ENCODE measurements around the gene ATP23. TPM values are rescaled to one million over a fixed set of nuclear protein-coding genes. Genes with fewer than 3 reads are reported as not detected.

The ATP23 gene
- total RNA-seq, 1 donor from 2014 or later = 3.4 TPM

GRCh38 chr12:57934819-57935218 is 6.5 kb upstream of the ATP23 start:
- Histone ChIP-seq H3K79me2 (ENCODE audit: insufficient read depth, low read length) (no peaks in the 10 kb centered on the region), H3K27ac (ENCODE audit: low read depth, low read length) (no peak overlapping the region), H3K27me3 (ENCODE audit: insufficient read depth, low read length) (no peaks in the 10 kb centered on the region), H2AFZ (ENCODE audit: low read depth, low read length) (no peak overlapping the region), H3K9me3 (ENCODE audit: insufficient read depth, low read depth, low read length) (no peaks in the 10 kb centered on the region), H3K36me3 (ENCODE audit: insufficient read depth, low read length) (no peaks in the 10 kb centered on the region), H3K4me2 (ENCODE audit: low read length) (peak overlapping the region; percentile 90), H3K9ac (ENCODE audit: low read length) (no peak overlapping the region), H3K4me1 (ENCODE audit: insufficient read depth, low read length) (no peaks in the 10 kb centered on the region), H4K20me1 (ENCODE audit: insufficient read depth, low read length) (no peaks in the 10 kb centered on the region), H3K4me3 (ENCODE audit: insufficient read depth, low read depth, low read length) (no peak overlapping the region)
- DNase-seq (ENCODE audit: low read depth) = no peak
- no peak for TF ChIP-seq EZH2 (IDR thresholded peaks at IDR 0.05; ENCODE audit: insufficient read depth, low read length)
- TF ChIP-seq, protein P1, sequence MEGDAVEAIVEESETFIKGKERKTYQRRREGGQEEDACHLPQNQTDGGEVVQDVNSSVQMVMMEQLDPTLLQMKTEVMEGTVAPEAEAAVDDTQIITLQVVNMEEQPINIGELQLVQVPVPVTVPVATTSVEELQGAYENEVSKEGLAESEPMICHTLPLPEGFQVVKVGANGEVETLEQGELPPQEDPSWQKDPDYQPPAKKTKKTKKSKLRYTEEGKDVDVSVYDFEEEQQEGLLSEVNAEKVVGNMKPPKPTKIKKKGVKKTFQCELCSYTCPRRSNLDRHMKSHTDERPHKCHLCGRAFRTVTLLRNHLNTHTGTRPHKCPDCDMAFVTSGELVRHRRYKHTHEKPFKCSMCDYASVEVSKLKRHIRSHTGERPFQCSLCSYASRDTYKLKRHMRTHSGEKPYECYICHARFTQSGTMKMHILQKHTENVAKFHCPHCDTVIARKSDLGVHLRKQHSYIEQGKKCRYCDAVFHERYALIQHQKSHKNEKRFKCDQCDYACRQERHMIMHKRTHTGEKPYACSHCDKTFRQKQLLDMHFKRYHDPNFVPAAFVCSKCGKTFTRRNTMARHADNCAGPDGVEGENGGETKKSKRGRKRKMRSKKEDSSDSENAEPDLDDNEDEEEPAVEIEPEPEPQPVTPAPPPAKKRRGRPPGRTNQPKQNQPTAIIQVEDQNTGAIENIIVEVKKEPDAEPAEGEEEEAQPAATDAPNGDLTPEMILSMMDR (IDR thresholded peaks at IDR 0.05; ENCODE audit: insufficient read depth, low read depth, low read length) = no peak
- Mint-ChIP-seq H3K27ac (ENCODE audit: unreplicated experiment) (no peak overlapping the region), H3K4me3 (ENCODE audit: unreplicated experiment) (peak overlapping the region; percentile 98), H3K9me3 (ENCODE audit: unreplicated experiment) (no peaks in the 10 kb centered on the region), H3K27me3 (ENCODE audit: low read depth, unreplicated experiment) (no peaks in the 10 kb centered on the region), H3K4me1 (ENCODE audit: low read depth, unreplicated experiment) (peaks cover 1% of the 10 kb centered on the region), H3K36me3 (ENCODE audit: low read depth, unreplicated experiment) (no peaks in the 10 kb centered on the region)
- FAIRE-seq = no peak

GRCh38 chr12:57935331-57935730 is 6.0 kb upstream of the ATP23 start:
- Mint-ChIP-seq H3K27me3 (ENCODE audit: low read depth, unreplicated experiment) (no peaks in the 10 kb centered on the region), H3K4me3 (ENCODE audit: unreplicated experiment) (peak overlapping the region; percentile 98), H3K4me1 (ENCODE audit: low read depth, unreplicated experiment) (peaks cover 1% of the 10 kb centered on the region), H3K36me3 (ENCODE audit: low read depth, unreplicated experiment) (no peaks in the 10 kb centered on the region), H3K27ac (ENCODE audit: unreplicated experiment) (peak overlapping the region; percentile 98), H3K9me3 (ENCODE audit: unreplicated experiment) (no peaks in the 10 kb centered on the region)
- no peak for FAIRE-seq
- no peak for DNase-seq (ENCODE audit: low read depth)
- peak overlapping the region; percentile 82 for H3K9ac ChIP-seq (ENCODE audit: low read length)
- no peaks in the 10 kb centered on the region for H3K36me3 ChIP-seq (ENCODE audit: insufficient read depth, low read length)
- TF ChIP-seq, protein P1 (IDR thresholded peaks at IDR 0.05; ENCODE audit: insufficient read depth, low read depth, low read length) = no peak
- H3K4me1 ChIP-seq (ENCODE audit: insufficient read depth, low read length) = no peaks in the 10 kb centered on the region
- no peaks in the 10 kb centered on the region for H4K20me1 ChIP-seq (ENCODE audit: insufficient read depth, low read length)
- no peaks in the 10 kb centered on the region for H3K27me3 ChIP-seq (ENCODE audit: insufficient read depth, low read length)
- no peaks in the 10 kb centered on the region for H3K79me2 ChIP-seq (ENCODE audit: insufficient read depth, low read length)
- peak overlapping the region; percentile 78 for H3K4me3 ChIP-seq (ENCODE audit: insufficient read depth, low read depth, low read length)
- H3K9me3 ChIP-seq (ENCODE audit: insufficient read depth, low read depth, low read length) = no peaks in the 10 kb centered on the region
- no peak overlapping the region for H2AFZ ChIP-seq (ENCODE audit: low read depth, low read length)
- H3K4me2 ChIP-seq (ENCODE audit: low read length) = peak overlapping the region; percentile 90
- H3K27ac ChIP-seq (ENCODE audit: low read depth, low read length) = peak overlapping the region; percentile 81

- Histone ChIP-seq H3K9ac (ENCODE audit: low read length) (peak overlapping the region; percentile 82), H3K27ac (ENCODE audit: low read depth, low read length) (peak overlapping the region; percentile 81), H3K36me3 (ENCODE audit: insufficient read depth, low read length) (no peaks in the 10 kb centered on the region), H3K4me2 (ENCODE audit: low read length) (peak overlapping the region; percentile 90), H3K79me2 (ENCODE audit: insufficient read depth, low read length) (no peaks in the 10 kb centered on the region), H4K20me1 (ENCODE audit: insufficient read depth, low read length) (no peaks in the 10 kb centered on the region), H3K4me3 (ENCODE audit: insufficient read depth, low read depth, low read length) (peak overlapping the region; percentile 78), H3K4me1 (ENCODE audit: insufficient read depth, low read length) (no peaks in the 10 kb centered on the region), H3K9me3 (ENCODE audit: insufficient read depth, low read depth, low read length) (no peaks in the 10 kb centered on the region), H3K27me3 (ENCODE audit: insufficient read depth, low read length) (no peaks in the 10 kb centered on the region), H2AFZ (ENCODE audit: low read depth, low read length) (peak overlapping the region; percentile 83)
- peaks cover 1% of the 10 kb centered on the region for H3K4me1 Mint-ChIP-seq (ENCODE audit: low read depth, unreplicated experiment)
- TF ChIP-seq, protein P1 (IDR thresholded peaks at IDR 0.05; ENCODE audit: insufficient read depth, low read depth, low read length) = no peak
- TF ChIP-seq EZH2 (IDR thresholded peaks at IDR 0.05; ENCODE audit: insufficient read depth, low read length) = no peak
- H3K27ac Mint-ChIP-seq (ENCODE audit: unreplicated experiment) = peak overlapping the region; percentile 98
- H3K4me3 Mint-ChIP-seq (ENCODE audit: unreplicated experiment) = peak overlapping the region; percentile 98
- H3K36me3 Mint-ChIP-seq (ENCODE audit: low read depth, unreplicated experiment) = no peaks in the 10 kb centered on the region
- DNase-seq (ENCODE audit: low read depth) (peak; percentile 86), FAIRE-seq (no peak)
- H3K9me3 Mint-ChIP-seq (ENCODE audit: unreplicated experiment) = no peaks in the 10 kb centered on the region
- no peaks in the 10 kb centered on the region for H3K27me3 Mint-ChIP-seq (ENCODE audit: low read depth, unreplicated experiment)
Measured at GRCh38 chr12:57935839-57936512, 5.4 kb upstream of the ATP23 start.

Measured in astrocyte (in vitro differentiated cells and primary cell).